ENCODE results near the gene SIL1.

GRCh38 chr5:139236479-139236878 lies 38.3 kb upstream of the SIL1 start:
- TF ChIP-seq CTCF (conservative IDR thresholded peaks at IDR 0.05) (no peak), EZH2 (IDR thresholded peaks at IDR 0.05; ENCODE audit: low read depth) (no peak)
